GM19468 (cell line): ENCODE measurements around the gene AP1B1.

Source experiments
- ATAC-seq: cut with Tn5 transposase; IDR thresholded peaks from one replicate; pipeline ENCODE4 v1.9.1; 2021; ENCODE audit warnings: mild to moderate bottlenecking, moderate library complexity, moderate number of reproducible peaks; ENCODE audit not compliant: unreplicated experiment; ENCODE audit errors: extremely low read depth

AP1B1 gene

GRCh38 chr22:29302681-29303465, 85.5 kb downstream of the AP1B1 start:
- ATAC-seq: no peak

GRCh38 chr22:29302402-29302680, 86.0 kb downstream of the AP1B1 start:
- ATAC-seq: no peak

GRCh38 chr22:29301716-29302401, 86.5 kb downstream of the AP1B1 start:
- ATAC-seq: no peak

- no peak for ATAC-seq
Observed at GRCh38 chr22:29300807-29301601, 87.4 kb downstream of the AP1B1 start.

- ATAC-seq: no peak
Observed at GRCh38 chr22:29300467-29300806, 87.9 kb downstream of the AP1B1 start.

- ATAC-seq: no peak
Observed at GRCh38 chr22:29299136-29299900, 89.1 kb downstream of the AP1B1 start.

GRCh38 chr22:29298641-29299040, 89.7 kb downstream of the AP1B1 start:
- no peak for ATAC-seq

GRCh38 chr22:29292379-29292778, 96.0 kb downstream of the AP1B1 start:
- no peak for ATAC-seq

- ATAC-seq: no peak
Observed at GRCh38 chr22:29291215-29291614, 97.2 kb downstream of the AP1B1 start.

GRCh38 chr22:29290061-29290460, 98.3 kb downstream of the AP1B1 start:
- ATAC-seq: no peak

GRCh38 chr22:29288837-29289236, 99.5 kb downstream of the AP1B1 start:
- no peak for ATAC-seq

- ATAC-seq: no peak
Observed at GRCh38 chr22:29284196-29284595, 104.2 kb downstream of the AP1B1 start.

- no peak for ATAC-seq
Observed at GRCh38 chr22:29277927-29278326, 110.4 kb downstream of the AP1B1 start.
